Loucy (cell line): ENCODE results near the gene CLEC2D.
"Not testable (repeated sequence)": the region's sequence is repeated elsewhere in the genome, so short reads cannot be mapped to it uniquely, and the experiment has no call there.

Experiments used
- H2AFZ ChIP-seq: fragments of 200-600 bp; sonication (generic); 2 replicates; pipeline ENCODE4 v1.6.0; 2016; ENCODE audit warnings: antibody characterized with exemption, mild to moderate bottlenecking, low read length, moderate library complexity
- H3F3A ChIP-seq: fragments of 200-600 bp; 2 replicates; pipeline ENCODE4 v1.6.0; 2016; ENCODE audit warnings: antibody characterized with exemption, low read depth, mild to moderate bottlenecking
- H3K27me3 ChIP-seq: fragments of 200-600 bp; sonication (generic); 2 replicates; pipeline ENCODE4 v1.6.1; 2014; ENCODE audit warnings: low read length, mild to moderate bottlenecking; ENCODE audit not compliant: insufficient read depth, poor library complexity, severe bottlenecking
- H3K36me3 ChIP-seq: fragments of 200-600 bp; sonication (generic); 2 replicates; pipeline ENCODE4 v1.6.1; 2016; ENCODE audit warnings: low read length; ENCODE audit not compliant: insufficient read depth
- H3K4me1 ChIP-seq: fragments of 200-600 bp; sonication (generic); 2 replicates; pipeline ENCODE4 v1.5.1; 2014; ENCODE audit warnings: low read length, mild to moderate bottlenecking; ENCODE audit not compliant: insufficient read depth, poor library complexity, severe bottlenecking
- H3K4me2 ChIP-seq: fragments of 200-600 bp; sonication (generic); 2 replicates; pipeline ENCODE4 v1.6.0; 2014; ENCODE audit warnings: antibody characterized with exemption, low read length, low read depth, mild to moderate bottlenecking; ENCODE audit not compliant: poor library complexity, severe bottlenecking
- H3K4me3 ChIP-seq: fragments of 200-600 bp; sonication (generic); 2 replicates; pipeline ENCODE4 v1.5.1; 2014; ENCODE audit warnings: low read length, mild to moderate bottlenecking, mixed read lengths; ENCODE audit not compliant: poor library complexity, severe bottlenecking
- H3K79me2 ChIP-seq: fragments of 200-600 bp; sonication (generic); 2 replicates; pipeline ENCODE4 v1.6.1; 2014; ENCODE audit warnings: low read length; ENCODE audit not compliant: insufficient read depth
- H3K9ac ChIP-seq: fragments of 200-600 bp; sonication (generic); 2 replicates; pipeline ENCODE4 v1.6.0; 2014; ENCODE audit warnings: mild to moderate bottlenecking, low read depth, low read length, moderate library complexity; ENCODE audit not compliant: poor library complexity, severe bottlenecking
- H3K9me2 ChIP-seq: fragments of 200-600 bp; sonication (generic); replicated peaks from 2 replicates; pipeline ENCODE4 v1.6.1; 2016; ENCODE audit warnings: low read depth, low read length, mixed read lengths
- H3K9me3 ChIP-seq: fragments of 200-600 bp; sonication (generic); 2 replicates; pipeline ENCODE4 v1.6.1; 2014; ENCODE audit warnings: mild to moderate bottlenecking, antibody characterized with exemption, low read length, low read depth; ENCODE audit not compliant: insufficient read depth
- H4K20me1 ChIP-seq: fragments of 200-600 bp; sonication (generic); 2 replicates; pipeline ENCODE4 v1.6.0; 2014; ENCODE audit warnings: antibody characterized with exemption, low read length, mild to moderate bottlenecking; ENCODE audit not compliant: insufficient read depth, poor library complexity, severe bottlenecking
- CTCF ChIP-seq: fragments of 200-600 bp; sonication (generic); conservative IDR thresholded peaks from 2 replicates; pipeline ENCODE4 v1.5.1; 2014; ENCODE audit warnings: mild to moderate bottlenecking, antibody characterized with exemption, low read length
- EZH2phosphoT487 ChIP-seq: fragments of 200-600 bp; IDR thresholded peaks from 2 replicates; pipeline ENCODE4 v1.6.1; 2018; ENCODE audit warnings: antibody characterized with exemption, mild to moderate bottlenecking, moderate library complexity, borderline replicate concordance

Gene CLEC2D

GRCh38 chr12:9674226-9674590 is 4.7 kb downstream of the CLEC2D start:
- Histone ChIP-seq H3K9me2 (no peaks in the 10 kb centered on the region), H3K27me3 (no peaks in the 10 kb centered on the region), H3K4me1 (peaks cover 15% of the 10 kb centered on the region), H3K36me3 (no peaks in the 10 kb centered on the region), H3K9me3 (0 out of 2 replicates have a peak, but pooled peaks cover 4% of the 10 kb centered on the region), H3K4me3 (no peak overlapping the region), H3K4me2 (peak overlapping the region; percentile 29), H3F3A (no peaks in the 10 kb centered on the region), H4K20me1 (no peaks in the 10 kb centered on the region), H2AFZ (no peak overlapping the region), H3K9ac (no peak overlapping the region), H3K79me2 (no peaks in the 10 kb centered on the region)
- no peak for TF ChIP-seq EZH2phosphoT487
- TF ChIP-seq CTCF, result no peak

GRCh38 chr12:9682508-9682907 is 13.0 kb downstream of the CLEC2D start:
- not testable (repeated sequence) for H3K36me3 ChIP-seq, H3K79me2 ChIP-seq, H3K4me2 ChIP-seq, H3K9ac ChIP-seq, H3K4me3 ChIP-seq, H3K27me3 ChIP-seq, H3K9me2 ChIP-seq, H2AFZ ChIP-seq, H3K4me1 ChIP-seq, H4K20me1 ChIP-seq, H3F3A ChIP-seq
- peaks cover 12% of the 10 kb centered on the region; the same call in 1 of the 2 replicates for H3K9me3 ChIP-seq

GRCh38 chr12:9682949-9683348 is 13.4 kb downstream of the CLEC2D start:
- not testable (repeated sequence) for H3K4me1 ChIP-seq, H2AFZ ChIP-seq, H3K36me3 ChIP-seq, H3K4me3 ChIP-seq, H3K9ac ChIP-seq, H3K9me2 ChIP-seq, H3K4me2 ChIP-seq, H3K27me3 ChIP-seq, H4K20me1 ChIP-seq, H3F3A ChIP-seq, H3K79me2 ChIP-seq
- H3K9me3 ChIP-seq, result peaks cover 12% of the 10 kb centered on the region; the same call in 1 of the 2 replicates

- H3K36me3 ChIP-seq, H3K79me2 ChIP-seq, H4K20me1 ChIP-seq, H2AFZ ChIP-seq, H3K9me2 ChIP-seq, H3K4me2 ChIP-seq, H3K4me3 ChIP-seq, H3K4me1 ChIP-seq, H3K27me3 ChIP-seq, H3F3A ChIP-seq, H3K9ac ChIP-seq: not testable (repeated sequence)
- H3K9me3 ChIP-seq, result peaks cover 12% of the 10 kb centered on the region; the same call in 1 of the 2 replicates
These were observed 15.9 kb downstream of the CLEC2D start for GRCh38 chr12:9685366-9685765.

GRCh38 chr12:9685915-9686314 is 16.4 kb downstream of the CLEC2D start:
- Histone ChIP-seq H3K36me3 (peaks cover 6% of the 10 kb centered on the region; the same call in 1 of the 2 replicates), H3F3A (no peaks in the 10 kb centered on the region), H3K9ac (no peak overlapping the region), H2AFZ (no peak overlapping the region), H3K4me1 (no peaks in the 10 kb centered on the region), H3K9me2 (no peaks in the 10 kb centered on the region), H3K9me3 (peaks cover 10% of the 10 kb centered on the region; the same call in 1 of the 2 replicates), H4K20me1 (no peaks in the 10 kb centered on the region), H3K4me2 (no peak overlapping the region), H3K27me3 (no peaks in the 10 kb centered on the region), H3K79me2 (no peaks in the 10 kb centered on the region), H3K4me3 (no peak overlapping the region)
- TF ChIP-seq EZH2phosphoT487 (no peak), CTCF (no peak)
